Tibial artery (tissue), 4 donors: ENCODE results near the gene MKRN1.
A peak's percentile ranks its signal among the peaks of the same experiment; 100 is the strongest.

ENCODE experiments used
- DNase-seq, 2 donors: peaks; one replicate each; pipeline ENCODE4 v3.0.0-alpha.2; 2019
- H3K27ac ChIP-seq, 2 donors: fragments of 200-600 bp; sonication (generic) in 1 of 2; 1 replicate in 1 of 2; 2 replicates in 1 of 2; pipeline ENCODE4 v1.5.1; 2018 to 2019; ENCODE audit warnings: mild to moderate bottlenecking in 1 of 2
- H3K27me3 ChIP-seq, 2 donors: fragments of 200-600 bp; sonication (generic) in 1 of 2; one replicate each; pipeline versions ENCODE4 v1.5.1 to v1.6.0; 2016 to 2019
- H3K36me3 ChIP-seq, 3 donors: fragments of 200-600 bp; sonication (generic) in 2 of 3; one replicate each; pipeline ENCODE4 v1.5.1; 2016 to 2019; ENCODE audit warnings: mild to moderate bottlenecking in 2 of 3
- H3K4me1 ChIP-seq, 4 donors: fragments of 200-600 bp; sonication (generic) in 2 of 4; 1 replicate in 3 of 4; 2 replicates in 1 of 4; pipeline ENCODE4 v1.5.1; 2016 to 2019
- H3K4me3 ChIP-seq, 2 donors: fragments of 200-600 bp; sonication (generic) in 1 of 2; 1 replicate in 1 of 2; 2 replicates in 1 of 2; pipeline ENCODE4 v1.5.1; 2018 to 2019; ENCODE audit warnings: mild to moderate bottlenecking in 2 of 2
- H3K9me3 ChIP-seq, 3 donors: fragments of 200-600 bp; sonication (generic) in 1 of 3; one replicate each; pipeline ENCODE4 v1.5.1; 2016 to 2019
- CTCF ChIP-seq, 2 experiments: fragments of 200-600 bp in 1 of 2; fragments of 450-650 bp in 1 of 2; IDR thresholded peaks; one replicate each; pipeline ENCODE4 v1.5.1; 2017 to 2019; ENCODE audit warnings: antibody characterized with exemption in 2 of 2, mild to moderate bottlenecking in 1 of 2, moderate library complexity in 1 of 2
- intact Hi-C: fragments of 100-400 bp; cut with DNase I; formaldehyde crosslinking; loops from one replicate; pipeline ENCODE4 v1.15.0; 2023; ENCODE audit warnings: low total_unique reads

The MKRN1 gene

GRCh38 chr7:140478246-140479061, 851 bp downstream of the MKRN1 start:
- H3K27me3 ChIP-seq = no peaks in the 10 kb centered on the region
- peak overlapping the region; percentile 85 for H3K27ac ChIP-seq
- no peaks in the 10 kb centered on the region for H3K9me3 ChIP-seq
- peaks cover 0 to 6% (median 0%) of the 10 kb centered on the region in 3 donors for H3K36me3 ChIP-seq
- no peak for TF ChIP-seq CTCF (IDR thresholded peaks at IDR 0.05)
- intact Hi-C loops = no loop called here
- DNase-seq = peak; percentile 31 to 71
- H3K4me1 ChIP-seq = peaks cover 0 to 21% (median 15%) of the 10 kb centered on the region in 4 donors
- peak overlapping the region; percentile 87 to 98 for H3K4me3 ChIP-seq

GRCh38 chr7:140476698-140477261, 2.5 kb downstream of the MKRN1 start:
- H3K27ac ChIP-seq = no peak overlapping the region
- peaks cover 0 to 6% (median 3%) of the 10 kb centered on the region in 3 donors for H3K36me3 ChIP-seq
- no peak for DNase-seq
- peaks cover 0 to 21% (median 15%) of the 10 kb centered on the region in 4 donors for H3K4me1 ChIP-seq
- H3K9me3 ChIP-seq = no peaks in the 10 kb centered on the region
- H3K4me3 ChIP-seq = no peak overlapping the region
- intact Hi-C loops = no loop called here
- H3K27me3 ChIP-seq = no peaks in the 10 kb centered on the region
- TF ChIP-seq CTCF (IDR thresholded peaks at IDR 0.05) = no peak

DNA sequence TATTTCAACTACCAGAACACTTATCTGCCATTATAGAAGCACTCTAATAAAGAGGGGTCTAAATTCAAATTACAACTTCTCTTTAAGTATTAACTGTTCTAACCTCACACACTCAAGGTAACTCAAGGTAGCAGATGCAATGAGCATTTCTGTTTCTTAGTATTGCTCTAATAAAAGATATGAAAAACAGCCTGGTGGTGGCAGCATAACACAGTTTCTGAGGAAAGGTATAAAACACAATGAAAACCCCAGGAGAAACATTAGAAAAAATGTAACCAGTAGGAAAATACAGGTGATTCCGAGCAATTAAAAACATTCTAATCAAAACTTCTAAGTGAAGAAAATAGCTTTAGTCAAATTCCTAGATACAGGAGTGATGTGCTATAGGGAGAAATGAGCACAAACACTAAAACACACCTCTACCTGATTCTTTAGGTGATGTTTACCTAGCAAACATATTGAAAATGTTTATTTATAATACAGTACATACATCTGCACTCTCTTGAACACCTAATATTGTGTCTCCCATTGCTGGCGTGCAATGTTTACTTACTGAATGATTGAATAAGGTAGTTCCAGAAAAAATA, 3.5 kb downstream of the MKRN1 start:
- H3K27me3 ChIP-seq = no peaks in the 10 kb centered on the region
- H3K27ac ChIP-seq = no peak overlapping the region
- H3K4me1 ChIP-seq = peaks cover 0 to 21% (median 15%) of the 10 kb centered on the region in 4 donors
- no peak for DNase-seq
- intact Hi-C loops = no loop called here
- H3K9me3 ChIP-seq = no peaks in the 10 kb centered on the region
- TF ChIP-seq CTCF (IDR thresholded peaks at IDR 0.05) = peak; percentile 40 to 50
- peaks cover 0 to 13% (median 10%) of the 10 kb centered on the region in 3 donors for H3K36me3 ChIP-seq
- no peak overlapping the region for H3K4me3 ChIP-seq

DNA sequence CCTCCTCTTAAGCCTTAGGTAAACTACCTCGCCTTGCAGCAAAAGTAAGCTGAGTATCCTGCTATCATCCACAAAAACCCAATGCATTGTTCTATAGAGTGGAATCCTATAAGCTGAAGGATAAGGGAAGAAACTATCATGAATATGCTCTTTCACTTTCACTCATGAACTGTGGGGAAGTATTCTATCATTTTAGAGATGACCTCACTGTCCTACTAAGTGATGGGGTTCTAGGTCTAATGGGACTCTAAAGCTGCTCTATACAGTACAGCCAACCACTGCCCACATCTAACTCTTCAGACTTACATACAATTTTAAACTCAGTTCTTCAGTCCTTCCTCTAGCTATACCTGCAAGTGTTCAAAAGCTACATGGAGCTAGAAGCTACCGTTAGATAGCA, 16.2 kb downstream of the MKRN1 start:
- intact Hi-C loops = no loop called here
- Histone ChIP-seq H3K4me3 (no peak overlapping the region), H3K27ac (no peak overlapping the region), H3K4me1 (no peaks in the 10 kb centered on the region), H3K27me3 (no peaks in the 10 kb centered on the region), H3K9me3 (no peaks in the 10 kb centered on the region), H3K36me3 (peaks cover 66 to 94% (median 85%) of the 10 kb centered on the region in 3 donors)
- no peak for DNase-seq
- TF ChIP-seq CTCF (IDR thresholded peaks at IDR 0.05) = no peak

DNA sequence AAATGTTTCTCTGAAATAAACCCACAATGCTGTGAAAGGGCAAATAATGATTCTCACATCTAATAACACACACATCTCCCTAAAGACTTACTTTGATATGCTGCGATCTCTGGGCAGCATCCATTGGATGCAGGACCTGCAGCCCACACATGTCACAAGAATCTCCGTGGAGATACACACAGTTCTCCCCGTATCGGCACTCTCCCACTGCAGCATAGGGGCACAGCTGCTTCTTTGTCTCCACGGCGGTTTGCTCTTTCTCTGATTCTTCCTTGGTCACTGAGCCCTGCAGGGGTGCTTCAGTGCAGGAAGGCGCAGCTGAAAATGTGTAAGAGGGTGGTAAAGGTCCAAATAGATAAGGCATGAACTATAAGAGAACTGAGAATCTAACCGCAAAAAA, 20.4 kb downstream of the MKRN1 start:
- intact Hi-C loops = no loop called here
- no peak for TF ChIP-seq CTCF (IDR thresholded peaks at IDR 0.05)
- H3K27ac ChIP-seq = no peak overlapping the region
- H3K36me3 ChIP-seq = peaks cover 61 to 93% (median 91%) of the 10 kb centered on the region in 3 donors
- no peak overlapping the region for H3K4me3 ChIP-seq
- no peaks in the 10 kb centered on the region for H3K27me3 ChIP-seq
- no peak for DNase-seq
- H3K4me1 ChIP-seq = no peaks in the 10 kb centered on the region
- H3K9me3 ChIP-seq = no peaks in the 10 kb centered on the region
